Dermis microvascular lymphatic vessel endothelial cell (primary cell): ENCODE measurements around the gene PTCSC3. TPM values are rescaled to one million over a fixed set of nuclear protein-coding genes. Genes with fewer than 3 reads are reported as not detected.

ENCODE experiments used
- DNase-seq, 2 donors: peaks; one replicate each; pipeline versions ENCODE4 v3.0.0 to v3.0.0-alpha.2; 2010; ENCODE audit warnings: low read depth in 2 of 2
- total RNA-seq: library from RNA; depleted of rRNA; stranded (reverse); fragments of >200 nt; gene quantifications from 2 replicates; pipeline ENCODE4 v1.2.1, GENCODE V29; 2014

The PTCSC3 gene
- total RNA-seq, 1 donor from 2014 or later, result not detected

DNA sequence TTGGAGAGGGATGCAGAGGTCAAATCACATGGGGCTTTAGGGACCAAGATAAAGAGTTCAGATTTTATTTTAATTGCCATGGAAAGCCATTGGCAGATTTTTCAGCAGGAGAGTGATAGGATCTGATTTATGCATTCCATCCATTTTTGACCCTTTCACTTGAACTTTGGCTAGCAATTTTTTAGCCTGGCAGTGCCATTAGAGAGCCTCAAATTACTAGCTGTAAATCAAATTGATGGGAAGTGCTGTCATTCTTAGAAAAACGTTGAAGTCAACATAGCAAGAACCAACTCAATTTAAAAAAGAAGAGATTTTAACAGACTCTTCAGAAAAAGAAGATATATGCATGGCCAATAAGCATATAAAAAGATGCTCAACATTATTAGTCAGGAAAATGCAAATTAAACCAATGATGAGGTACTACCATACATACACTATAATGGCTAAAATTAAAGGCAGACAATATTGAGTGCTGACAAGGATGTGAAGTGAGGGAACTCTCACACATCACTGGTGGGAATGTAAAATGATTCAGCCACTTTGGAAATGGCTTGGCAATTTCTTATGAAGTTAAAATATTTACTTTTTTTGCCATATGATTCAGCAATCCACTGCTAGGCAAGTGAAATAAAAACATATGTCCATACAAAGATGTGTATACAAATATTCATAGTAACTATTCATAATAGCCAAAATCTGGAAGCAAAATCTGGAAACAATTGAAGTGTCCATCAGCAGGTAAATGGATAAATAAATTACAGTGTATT, 89.7 kb downstream of the PTCSC3 start:
- DNase-seq, result no peak

DNA sequence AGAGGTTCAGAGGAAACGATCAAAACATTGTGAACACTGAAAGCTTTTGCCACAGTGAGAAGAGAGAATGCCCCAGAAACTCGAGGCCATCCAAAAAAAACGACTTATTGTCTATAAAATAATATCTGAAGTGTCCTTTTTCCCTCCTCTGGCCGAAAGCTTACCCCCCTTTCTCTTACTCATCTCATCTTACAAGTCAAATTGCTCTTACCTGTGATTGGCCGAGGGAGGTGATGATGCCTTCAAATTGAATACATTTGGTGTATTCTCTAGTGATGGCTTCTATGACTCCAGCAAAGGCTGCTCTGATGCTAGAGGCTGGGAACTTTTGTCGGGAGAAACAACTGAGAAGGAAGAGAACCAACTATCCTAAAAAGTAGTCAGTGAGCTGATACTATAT, 90.7 kb downstream of the PTCSC3 start:
- DNase-seq, result no peak

Other genes with a start within 250 kb of the PTCSC3 start
- gene MBIP, start 143.9 kb upstream of the PTCSC3 start, total RNA-seq, result 5.4 and 5.6 TPM in 2 replicates